GM18517 (cell line): ENCODE data around the gene QTRT2.

Source experiments
- ATAC-seq: cut with Tn5 transposase; IDR thresholded peaks from one replicate; pipeline ENCODE4 v1.9.1; 2021; ENCODE audit warnings: mild to moderate bottlenecking, moderate library complexity; ENCODE audit not compliant: unreplicated experiment

QTRT2 gene

GRCh38 chr3:114119776-114120175 lies 63.2 kb downstream of the QTRT2 start:
- no peak for ATAC-seq

DNA sequence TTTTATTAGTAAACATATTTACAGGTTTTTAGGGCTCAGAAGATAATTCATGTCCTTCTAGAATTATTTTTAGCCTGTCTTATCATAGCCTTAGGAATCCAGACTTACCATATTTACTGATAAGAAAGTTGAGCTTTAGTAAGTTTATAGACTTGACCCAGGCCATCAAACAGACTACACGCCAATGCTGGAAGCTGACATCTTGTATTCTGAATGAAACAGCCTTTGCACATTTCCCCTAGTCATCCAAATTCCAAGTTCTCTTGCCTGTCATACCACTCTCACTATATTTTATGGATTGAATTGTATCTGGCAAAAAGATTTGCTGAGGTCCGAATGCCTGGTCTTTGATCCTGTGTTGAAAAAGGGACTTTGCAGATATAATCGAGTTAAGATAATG lies 63.7 kb downstream of the QTRT2 start:
- ATAC-seq, result no peak

GRCh38 chr3:114122027-114122709 lies 65.6 kb downstream of the QTRT2 start:
- ATAC-seq, result no peak

GRCh38 chr3:114126461-114126860 lies 69.9 kb downstream of the QTRT2 start:
- no peak for ATAC-seq

GRCh38 chr3:114127517-114127916 lies 71.0 kb downstream of the QTRT2 start:
- no peak for ATAC-seq

- no peak for ATAC-seq
Measured at GRCh38 chr3:114128231-114128630, 71.7 kb downstream of the QTRT2 start.

DNA sequence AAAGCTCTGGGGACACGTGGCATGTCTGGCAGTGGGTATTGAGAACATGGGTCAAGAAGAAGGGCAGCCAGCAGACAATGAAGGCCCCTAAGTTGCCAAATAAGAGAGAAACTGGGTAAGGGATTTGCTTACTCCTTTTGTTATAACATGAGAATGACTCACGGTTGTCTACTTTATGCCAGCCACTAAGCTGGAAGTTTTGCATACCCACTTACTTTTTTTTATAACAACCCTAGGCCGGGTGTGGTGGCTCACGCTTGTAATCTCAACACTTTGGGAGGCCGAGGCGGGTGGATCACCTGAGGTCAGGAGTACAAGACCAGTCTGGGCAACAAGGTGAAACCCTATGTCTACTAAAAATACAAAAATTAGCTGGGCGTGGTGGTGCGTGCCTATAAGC lies 72.3 kb downstream of the QTRT2 start:
- no peak for ATAC-seq

- ATAC-seq, result no peak
Measured at GRCh38 chr3:114132500-114132899, 76.0 kb downstream of the QTRT2 start.

- no peak for ATAC-seq
Measured at GRCh38 chr3:114133947-114134346, 77.4 kb downstream of the QTRT2 start.
